Lung microvascular endothelial cell (primary cell): ENCODE measurements around the gene CDT1. TPM values are rescaled to one million over a fixed set of nuclear protein-coding genes. Genes with fewer than 3 reads are reported as not detected.

Experiments used
- DNase-seq, 2 donors: peaks; one replicate each; pipeline versions ENCODE4 v3.0.0 to v3.0.0-alpha.2; 2010; ENCODE audit warnings: low read depth in 2 of 2
- total RNA-seq: library from RNA; depleted of rRNA; stranded (reverse); fragments of >200 nt; gene quantifications from 2 replicates; pipeline ENCODE4 v1.2.1, GENCODE V29; 2014

The CDT1 gene
- total RNA-seq, 1 donor from 2014 or later, result 1.8 TPM

DNA sequence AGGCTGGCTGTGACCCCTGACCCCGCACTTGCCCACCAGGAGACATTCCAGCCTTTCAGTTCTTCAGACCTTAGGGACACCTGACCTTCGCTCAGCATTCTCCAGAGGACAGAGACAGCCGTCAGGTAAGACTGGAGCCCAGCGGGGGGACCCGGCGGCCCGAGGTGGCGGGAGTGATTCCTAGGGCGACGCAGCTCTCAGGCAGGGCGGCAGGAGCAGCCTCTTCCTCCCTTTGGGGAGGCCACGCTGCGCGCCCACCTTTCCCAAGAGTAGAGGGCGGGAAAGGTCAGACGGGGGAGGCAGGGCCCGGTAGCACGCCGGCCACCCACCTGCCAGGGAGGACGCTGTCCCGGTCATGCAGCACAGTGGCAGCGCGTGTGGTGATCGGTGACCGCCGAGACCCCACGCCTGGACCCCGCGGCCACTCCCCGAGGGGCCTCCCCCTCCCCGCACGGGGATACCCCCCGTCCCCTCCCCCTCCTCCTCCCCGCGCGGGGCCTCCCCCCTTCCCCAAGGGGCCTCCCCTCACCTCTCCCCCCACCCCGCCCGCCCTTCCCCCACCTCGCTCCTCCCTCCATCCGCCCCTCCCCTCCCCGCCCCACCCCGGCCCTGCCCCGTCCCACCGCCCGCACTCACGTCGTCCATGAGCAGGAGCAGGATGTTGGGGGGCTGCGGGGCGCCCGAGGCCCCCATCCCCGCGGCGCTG is 52.7 kb downstream of the CDT1 start:
- DNase-seq, result peak in 1 of 2 donors; percentile 14

DNA sequence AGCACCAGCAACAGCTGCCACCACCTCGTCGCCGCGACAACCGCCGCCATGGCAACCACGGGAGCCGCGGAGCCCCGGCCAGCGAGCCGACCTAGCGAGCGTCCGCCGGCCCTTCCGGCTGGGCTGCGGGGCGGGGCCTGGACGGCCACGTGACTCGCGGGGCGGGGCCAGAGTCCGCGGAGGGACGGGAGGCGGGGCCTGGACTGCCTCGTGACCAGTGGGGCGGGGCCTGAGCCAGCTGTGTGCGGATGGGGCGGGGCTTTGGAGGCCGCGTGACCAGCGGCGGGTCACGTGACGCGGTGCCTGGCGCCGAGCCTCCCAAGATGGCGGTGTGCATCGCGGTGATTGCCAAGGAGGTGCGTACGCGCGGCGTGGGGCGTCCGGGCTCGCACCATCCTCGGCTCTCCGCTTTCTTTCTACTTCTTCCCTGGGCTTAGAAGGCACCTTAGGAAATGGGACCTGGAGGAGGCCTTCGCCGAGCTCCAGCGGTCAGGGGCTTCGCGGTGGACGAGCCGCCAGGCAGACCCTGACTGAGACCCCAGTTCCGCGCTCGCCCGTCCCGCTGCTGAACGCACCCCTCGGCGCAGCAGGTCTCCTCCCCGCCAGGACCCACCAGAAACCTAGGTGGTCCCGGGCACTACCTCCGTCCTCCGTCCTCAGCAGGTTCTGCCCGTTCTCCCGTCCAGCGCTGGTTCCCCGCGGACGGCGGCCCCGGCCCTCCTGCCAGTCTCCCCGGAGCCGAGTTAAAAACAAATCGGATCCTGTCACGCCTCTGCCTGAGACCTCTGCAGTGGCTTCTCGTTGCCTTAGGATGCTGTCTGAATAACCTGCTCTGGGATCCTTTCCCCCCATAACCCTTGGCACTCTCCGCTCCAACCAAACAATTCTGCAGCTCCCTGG is 53.5 kb downstream of the CDT1 start, which contains the start of the genes GALNS and TRAPPC2L:
GALNS (minus strand) TSS at position 120 of the 900 bp plus-strand sequence; CDS start at position 50, 70 bp downstream.
TRAPPC2L (plus strand) TSS at position 300 of the 900 bp plus-strand sequence; CDS start at position 324, 24 bp downstream.
- peak; percentile 97 to 98 for DNase-seq

DNA sequence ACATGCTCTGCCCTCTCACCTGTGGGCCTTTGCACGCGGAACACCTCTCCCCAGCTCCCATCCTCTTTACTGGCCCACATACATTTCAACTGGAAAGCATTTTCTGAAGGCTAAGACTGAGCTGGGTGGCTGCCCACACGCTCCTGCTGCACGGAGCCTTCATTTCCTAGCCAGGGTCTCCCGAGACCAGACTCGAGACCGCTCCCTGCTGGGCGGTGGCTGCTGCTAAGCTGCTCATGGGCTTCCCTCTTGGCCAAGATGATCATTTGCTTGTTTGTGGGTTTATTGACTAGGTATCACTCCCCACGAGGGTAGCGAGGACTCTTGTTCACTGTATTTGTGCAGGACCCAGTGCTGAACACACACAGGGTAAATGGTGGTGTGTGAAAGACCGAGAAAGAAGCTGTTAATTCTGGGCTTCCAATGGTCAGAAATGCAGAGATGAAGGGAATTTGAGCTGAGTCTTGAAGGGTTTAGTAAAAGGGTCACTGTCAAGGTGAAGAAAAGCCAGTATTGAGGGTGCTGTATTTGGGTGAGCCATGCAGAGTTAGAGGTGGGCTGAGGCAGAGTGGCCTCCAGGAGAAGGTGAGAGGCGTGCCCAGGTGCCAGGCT is 54.2 kb downstream of the CDT1 start:
- peak; percentile 69 to 84 for DNase-seq

Other genes starting within 250 kb of the CDT1 start
- 6.1 and 8.7 TPM in 2 replicates for gene ZC3H18, start 233.4 kb upstream of the CDT1 start, total RNA-seq
- not detected in 2 replicates for gene IL17C, start 165.2 kb upstream of the CDT1 start, total RNA-seq
- 287 and 458 TPM in 2 replicates for gene CYBA, start 152.7 kb upstream of the CDT1 start, total RNA-seq
- gene MVD, start 140.7 kb upstream of the CDT1 start, total RNA-seq, result 40.8 and 42.3 TPM in 2 replicates
- gene SNAI3, start 117.3 kb upstream of the CDT1 start, total RNA-seq, result under 0.01 and 0.22 TPM in 2 replicates
- 8.5 and 12.5 TPM in 2 replicates for gene RNF166, start 97.4 kb upstream of the CDT1 start, total RNA-seq
- 6.5 and 9.2 TPM in 2 replicates for gene CTU2, start 97.3 kb upstream of the CDT1 start, total RNA-seq
- gene PIEZO1, start 18.6 kb upstream of the CDT1 start, total RNA-seq, result 227 and 460 TPM in 2 replicates
- gene APRT, start 8.1 kb downstream of the CDT1 start, total RNA-seq, result 92.7 and 112 TPM in 2 replicates
- gene GALNS, start 53.2 kb downstream of the CDT1 start, total RNA-seq, result 12.0 and 17.1 TPM in 2 replicates
- gene TRAPPC2L, start 53.3 kb downstream of the CDT1 start, total RNA-seq, result 35.9 and 49.5 TPM in 2 replicates
- gene PABPN1L, start 62.9 kb downstream of the CDT1 start, total RNA-seq, result not detected in 2 replicates
- gene CBFA2T3, start 173.4 kb downstream of the CDT1 start, total RNA-seq, result not detected in 2 replicates